Measurements from ENCODE around the gene PTMS.

Gene PTMS

DNA sequence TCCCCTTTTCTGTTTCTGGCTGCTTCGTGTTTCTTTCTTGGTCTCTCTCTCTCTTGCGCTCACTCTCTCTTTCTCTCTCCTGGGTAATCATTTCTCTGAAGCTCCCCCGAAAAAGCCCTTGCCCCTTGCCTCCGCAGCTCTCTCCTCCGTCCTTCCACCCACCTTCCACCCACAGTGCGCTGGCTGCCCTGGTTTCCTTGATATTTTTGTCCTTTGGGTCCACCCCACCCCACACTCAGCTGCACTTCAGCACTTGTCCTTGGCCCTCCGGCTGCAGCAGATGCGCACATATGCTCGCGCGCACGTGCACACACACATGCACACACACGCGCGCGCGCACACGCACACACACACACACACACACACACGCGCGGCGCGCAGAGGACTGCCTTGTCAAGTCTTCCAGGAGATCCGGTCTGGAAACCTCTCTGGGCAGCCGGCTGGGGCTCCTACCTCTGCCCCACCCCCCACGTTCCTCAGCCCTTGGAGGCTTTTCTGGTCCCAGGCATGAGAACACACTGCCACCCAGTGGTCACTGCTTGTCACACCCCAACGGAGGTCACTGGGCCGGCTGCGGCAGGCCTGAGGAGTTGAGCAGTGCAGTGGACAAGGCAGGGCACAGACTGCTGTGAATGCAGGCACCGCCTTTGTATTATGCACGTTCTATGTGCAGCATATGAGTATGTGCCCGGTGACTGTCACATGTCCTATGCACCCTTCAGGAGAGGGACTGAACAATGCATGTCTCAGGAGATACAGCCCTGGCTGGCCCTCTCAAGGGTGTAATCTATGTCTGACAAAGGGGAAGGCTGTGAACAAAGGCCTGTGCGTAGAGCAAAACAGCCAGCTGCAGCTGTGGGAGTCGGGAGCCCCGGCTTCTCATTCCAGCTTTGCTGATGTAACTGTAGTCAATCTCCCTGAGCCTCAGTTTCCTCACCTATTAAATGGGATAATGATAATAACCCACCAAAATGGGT is 12.7 kb downstream of the PTMS start:
- H3K4me3 ChIP-seq (ENCODE audit: insufficient read depth, low read depth, low read length): peak overlapping the region; percentile 20
- 5 to 6% methylated on average over 35 of the region's 35 CpGs for WGBS, 2 experiments
- no peaks in the 10 kb centered on the region for H3K9me3 ChIP-seq (ENCODE audit: control insufficient read depth, low read length)
- peaks cover 14% of the 10 kb centered on the region for H3K36me3 ChIP-seq (ENCODE audit: control insufficient read depth, insufficient read depth, low read length)
- H3K27me3 ChIP-seq (ENCODE audit: control insufficient read depth, insufficient read depth, low read length, poor library complexity, severe bottlenecking): peaks cover 14% of the 10 kb centered on the region
- H3K4me1 ChIP-seq (ENCODE audit: control insufficient read depth, insufficient read depth, low read length): peaks cover 38% of the 10 kb centered on the region
- H3K27ac ChIP-seq (ENCODE audit: insufficient read depth, low read depth, low read length, poor library complexity, severe bottlenecking): peak overlapping the region; percentile 91

GRCh38 chr12:6779708-6780432 is 13.7 kb downstream of the PTMS start:
- WGBS, 2 experiments: 88 to 91% methylated on average over 6 of the region's 6 CpGs
- Histone ChIP-seq H3K27ac (ENCODE audit: insufficient read depth, low read depth, low read length, poor library complexity, severe bottlenecking) (no peak overlapping the region), H3K4me3 (ENCODE audit: insufficient read depth, low read depth, low read length) (no peak overlapping the region), H3K27me3 (ENCODE audit: control insufficient read depth, insufficient read depth, low read length, poor library complexity, severe bottlenecking) (peaks cover 8% of the 10 kb centered on the region), H3K9me3 (ENCODE audit: control insufficient read depth, low read length) (no peaks in the 10 kb centered on the region), H3K36me3 (ENCODE audit: control insufficient read depth, insufficient read depth, low read length) (peaks cover 8% of the 10 kb centered on the region), H3K4me1 (ENCODE audit: control insufficient read depth, insufficient read depth, low read length) (peaks cover 38% of the 10 kb centered on the region)

DNA sequence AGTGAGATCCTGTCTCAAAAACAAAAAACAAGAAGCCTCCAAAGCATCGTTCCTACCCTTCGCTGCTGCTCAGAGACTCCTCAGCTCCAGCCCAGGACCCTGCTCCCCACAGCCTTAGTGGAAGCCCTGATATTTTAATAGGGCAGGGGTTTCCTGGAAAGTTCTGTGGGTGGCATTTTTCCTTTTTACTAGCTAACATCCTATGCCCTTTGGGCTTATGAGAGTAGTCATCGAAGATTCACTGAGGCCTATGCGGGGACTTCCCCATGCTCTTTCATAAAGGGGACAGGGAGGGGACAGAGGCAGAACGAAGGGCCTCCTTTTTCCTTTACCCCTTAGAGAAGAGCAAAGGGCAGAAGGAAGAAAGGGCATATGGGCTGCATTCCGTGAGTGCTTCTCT is 14.4 kb downstream of the PTMS start:
- WGBS, 2 experiments: 63 to 66% methylated on average over 6 of the region's 6 CpGs
- Histone ChIP-seq H3K36me3 (ENCODE audit: control insufficient read depth, insufficient read depth, low read length) (peaks cover 1% of the 10 kb centered on the region), H3K27ac (ENCODE audit: insufficient read depth, low read depth, low read length, poor library complexity, severe bottlenecking) (no peak overlapping the region), H3K4me3 (ENCODE audit: insufficient read depth, low read depth, low read length) (no peak overlapping the region), H3K9me3 (ENCODE audit: control insufficient read depth, low read length) (no peaks in the 10 kb centered on the region), H3K4me1 (ENCODE audit: control insufficient read depth, insufficient read depth, low read length) (peaks cover 38% of the 10 kb centered on the region), H3K27me3 (ENCODE audit: control insufficient read depth, insufficient read depth, low read length, poor library complexity, severe bottlenecking) (peaks cover 8% of the 10 kb centered on the region)

DNA sequence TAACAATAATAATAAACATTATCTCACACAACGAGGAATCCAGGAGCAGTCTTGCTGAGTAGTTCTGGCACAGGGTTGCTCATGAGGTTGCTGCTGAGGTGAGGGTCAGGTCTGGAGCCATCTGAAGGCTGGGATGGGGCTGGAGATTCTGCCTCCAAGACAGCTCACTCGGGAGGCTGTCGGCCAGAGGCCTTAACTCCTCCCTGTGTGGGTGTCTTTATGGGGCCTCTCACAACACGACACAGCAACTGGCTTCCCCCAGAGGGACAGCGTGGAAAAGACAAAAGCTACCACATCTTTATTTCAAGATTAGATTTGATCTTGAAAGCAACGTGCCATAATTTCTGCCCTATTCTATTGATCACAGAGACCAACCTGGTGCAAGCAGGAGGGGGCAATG is 16.0 kb downstream of the PTMS start:
- H3K4me3 ChIP-seq (ENCODE audit: insufficient read depth, low read depth, low read length): no peak overlapping the region
- H3K36me3 ChIP-seq (ENCODE audit: control insufficient read depth, insufficient read depth, low read length): no peaks in the 10 kb centered on the region
- peaks cover 8% of the 10 kb centered on the region for H3K27me3 ChIP-seq (ENCODE audit: control insufficient read depth, insufficient read depth, low read length, poor library complexity, severe bottlenecking)
- no peaks in the 10 kb centered on the region for H3K9me3 ChIP-seq (ENCODE audit: control insufficient read depth, low read length)
- WGBS, 2 experiments: 79 to 85% methylated on average over 6 of the region's 6 CpGs
- H3K4me1 ChIP-seq (ENCODE audit: control insufficient read depth, insufficient read depth, low read length): peaks cover 38% of the 10 kb centered on the region
- no peak overlapping the region for H3K27ac ChIP-seq (ENCODE audit: insufficient read depth, low read depth, low read length, poor library complexity, severe bottlenecking)

- H3K9me3 ChIP-seq (ENCODE audit: control insufficient read depth, low read length): no peaks in the 10 kb centered on the region
- H3K27ac ChIP-seq (ENCODE audit: insufficient read depth, low read depth, low read length, poor library complexity, severe bottlenecking): no peak overlapping the region
- 66% methylated on average over 10 of the region's 10 CpGs for WGBS, 2 experiments
- H3K27me3 ChIP-seq (ENCODE audit: control insufficient read depth, insufficient read depth, low read length, poor library complexity, severe bottlenecking): no peaks in the 10 kb centered on the region
- H3K36me3 ChIP-seq (ENCODE audit: control insufficient read depth, insufficient read depth, low read length): no peaks in the 10 kb centered on the region
- peaks cover 33% of the 10 kb centered on the region for H3K4me1 ChIP-seq (ENCODE audit: control insufficient read depth, insufficient read depth, low read length)
- no peak overlapping the region for H3K4me3 ChIP-seq (ENCODE audit: insufficient read depth, low read depth, low read length)
Measured at GRCh38 chr12:6782850-6783566, 16.8 kb downstream of the PTMS start.

DNA sequence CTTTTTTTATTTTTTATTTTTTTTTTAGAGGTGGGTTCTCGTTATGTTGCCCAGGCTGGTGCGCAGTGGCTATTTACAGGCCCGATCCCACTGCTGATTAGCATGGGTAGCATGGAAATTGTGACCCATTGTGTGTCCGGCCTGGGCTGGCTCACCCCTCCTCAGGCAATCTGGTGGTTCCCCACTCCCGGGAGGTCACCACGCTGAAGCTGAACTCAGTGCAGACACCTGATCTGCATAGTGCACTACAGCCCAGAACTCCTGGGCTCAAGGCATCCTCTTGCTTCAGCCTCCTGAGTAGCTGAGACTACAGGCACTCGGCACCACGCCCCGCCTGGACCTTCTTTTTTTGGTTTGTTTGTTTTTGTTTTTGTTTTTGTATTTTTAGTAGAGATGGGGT is 17.7 kb downstream of the PTMS start:
- H3K4me3 ChIP-seq (ENCODE audit: insufficient read depth, low read depth, low read length): no peak overlapping the region
- H3K27ac ChIP-seq (ENCODE audit: insufficient read depth, low read depth, low read length, poor library complexity, severe bottlenecking): no peak overlapping the region
- H3K4me1 ChIP-seq (ENCODE audit: control insufficient read depth, insufficient read depth, low read length): peaks cover 25% of the 10 kb centered on the region
- no peaks in the 10 kb centered on the region for H3K9me3 ChIP-seq (ENCODE audit: control insufficient read depth, low read length)
- WGBS, 2 experiments: 87 to 90% methylated on average over 9 of the region's 9 CpGs
- no peaks in the 10 kb centered on the region for H3K27me3 ChIP-seq (ENCODE audit: control insufficient read depth, insufficient read depth, low read length, poor library complexity, severe bottlenecking)
- no peaks in the 10 kb centered on the region for H3K36me3 ChIP-seq (ENCODE audit: control insufficient read depth, insufficient read depth, low read length)

- H3K36me3 ChIP-seq (ENCODE audit: control insufficient read depth, insufficient read depth, low read length): no peaks in the 10 kb centered on the region
- H3K4me3 ChIP-seq (ENCODE audit: insufficient read depth, low read depth, low read length): no peak overlapping the region
- no peaks in the 10 kb centered on the region for H3K27me3 ChIP-seq (ENCODE audit: control insufficient read depth, insufficient read depth, low read length, poor library complexity, severe bottlenecking)
- WGBS, 2 experiments: 80 to 81% methylated on average over 5 of the region's 5 CpGs
- H3K4me1 ChIP-seq (ENCODE audit: control insufficient read depth, insufficient read depth, low read length): peaks cover 22% of the 10 kb centered on the region
- H3K9me3 ChIP-seq (ENCODE audit: control insufficient read depth, low read length): no peaks in the 10 kb centered on the region
- H3K27ac ChIP-seq (ENCODE audit: insufficient read depth, low read depth, low read length, poor library complexity, severe bottlenecking): no peak overlapping the region
Measured at GRCh38 chr12:6784296-6784695, 18.1 kb downstream of the PTMS start.

DNA sequence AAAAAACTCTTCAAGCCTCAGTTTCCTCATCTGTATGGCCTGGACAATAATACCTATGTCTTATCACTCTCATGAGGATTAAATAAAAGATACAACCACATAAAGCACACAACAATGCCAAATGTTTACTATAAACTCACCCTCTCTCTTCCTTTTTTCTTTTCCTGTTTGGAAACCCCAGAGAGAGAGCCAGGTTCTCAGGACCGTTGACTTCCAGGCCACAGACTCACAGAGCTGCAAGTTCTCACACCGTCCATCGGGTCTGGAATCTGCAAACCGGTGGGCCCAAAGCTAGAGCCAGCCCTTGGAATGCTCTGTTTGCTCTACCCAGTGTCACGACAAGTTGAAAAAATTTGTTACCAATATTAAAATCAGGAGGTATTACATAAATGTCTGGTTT is 18.6 kb downstream of the PTMS start:
- Histone ChIP-seq H3K27me3 (ENCODE audit: control insufficient read depth, insufficient read depth, low read length, poor library complexity, severe bottlenecking) (no peaks in the 10 kb centered on the region), H3K36me3 (ENCODE audit: control insufficient read depth, insufficient read depth, low read length) (no peaks in the 10 kb centered on the region), H3K4me1 (ENCODE audit: control insufficient read depth, insufficient read depth, low read length) (peaks cover 20% of the 10 kb centered on the region), H3K4me3 (ENCODE audit: insufficient read depth, low read depth, low read length) (no peak overlapping the region), H3K27ac (ENCODE audit: insufficient read depth, low read depth, low read length, poor library complexity, severe bottlenecking) (no peak overlapping the region), H3K9me3 (ENCODE audit: control insufficient read depth, low read length) (no peaks in the 10 kb centered on the region)
- WGBS, 2 experiments: 92 to 94% methylated on average over 5 of the region's 5 CpGs

DNA sequence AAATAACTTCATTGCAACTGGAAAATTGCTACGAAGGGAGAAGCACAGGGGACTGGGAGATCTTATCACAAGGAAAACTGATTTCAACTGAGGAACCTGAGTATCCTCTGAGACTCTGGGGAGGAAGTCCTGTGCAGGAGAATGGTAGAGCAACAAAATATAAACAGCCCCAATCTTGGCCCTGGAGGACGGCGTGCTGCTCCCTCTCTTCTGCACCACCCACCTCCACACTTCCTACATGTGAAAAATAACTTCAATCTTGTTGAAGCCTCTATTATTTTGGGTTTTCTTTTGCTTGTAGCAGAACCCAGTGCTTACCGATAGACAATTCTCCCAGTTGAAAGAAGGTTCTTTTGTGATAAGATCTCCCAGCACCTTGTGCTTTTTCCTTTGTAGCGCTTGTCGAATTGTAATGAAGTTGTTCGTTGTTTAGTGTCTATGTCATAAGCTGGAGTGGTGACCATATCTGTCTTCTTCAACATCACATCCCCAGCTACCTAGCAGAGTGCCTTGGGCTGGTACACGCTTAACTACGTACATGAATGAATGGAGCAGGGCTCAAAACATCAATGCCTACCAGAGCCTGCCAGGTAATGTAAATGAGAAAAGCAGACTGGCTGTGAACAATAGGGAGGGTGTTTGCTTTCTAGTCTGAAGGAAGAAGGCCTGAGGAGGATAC is 20.4 kb downstream of the PTMS start:
- WGBS, 2 experiments: 65 to 66% methylated on average over 8 to 9 of the region's 9 CpGs
- Histone ChIP-seq H3K9me3 (ENCODE audit: control insufficient read depth, low read length) (no peaks in the 10 kb centered on the region), H3K36me3 (ENCODE audit: control insufficient read depth, insufficient read depth, low read length) (no peaks in the 10 kb centered on the region), H3K27ac (ENCODE audit: insufficient read depth, low read depth, low read length, poor library complexity, severe bottlenecking) (no peak overlapping the region), H3K27me3 (ENCODE audit: control insufficient read depth, insufficient read depth, low read length, poor library complexity, severe bottlenecking) (no peaks in the 10 kb centered on the region), H3K4me1 (ENCODE audit: control insufficient read depth, insufficient read depth, low read length) (peaks cover 14% of the 10 kb centered on the region), H3K4me3 (ENCODE audit: insufficient read depth, low read depth, low read length) (no peak overlapping the region)

Measured in ectodermal cell (in vitro differentiated cells).